Kidney capillary endothelial cell (primary cell): ENCODE results near the gene TSPAN32.

ENCODE experiments used
- DNase-seq: peaks from one replicate; pipeline ENCODE4 v3.0.0-alpha.2; 2018; ENCODE audit warnings: low spot score

TSPAN32 gene

DNA sequence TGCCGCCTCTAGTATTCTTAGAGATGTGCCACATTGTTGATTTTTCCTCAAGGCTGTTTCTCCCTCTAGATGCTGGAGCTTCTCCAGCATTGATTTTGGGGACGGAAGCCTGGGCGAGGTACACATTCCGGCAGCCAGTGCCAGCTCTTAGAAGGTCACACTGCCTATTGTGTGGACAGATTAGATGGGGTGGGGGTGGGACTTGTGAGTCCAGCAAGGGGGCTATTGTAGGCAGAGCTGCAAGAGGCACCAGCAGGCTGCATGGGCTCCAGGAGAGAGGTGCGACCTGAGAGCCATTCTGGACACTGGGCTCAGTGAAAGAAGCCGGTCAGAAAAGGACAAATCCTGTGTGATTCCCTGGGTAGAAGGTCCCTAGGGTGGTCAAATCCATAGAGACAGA, 12.5 kb upstream of the TSPAN32 start:
- no peak for DNase-seq

DNA sequence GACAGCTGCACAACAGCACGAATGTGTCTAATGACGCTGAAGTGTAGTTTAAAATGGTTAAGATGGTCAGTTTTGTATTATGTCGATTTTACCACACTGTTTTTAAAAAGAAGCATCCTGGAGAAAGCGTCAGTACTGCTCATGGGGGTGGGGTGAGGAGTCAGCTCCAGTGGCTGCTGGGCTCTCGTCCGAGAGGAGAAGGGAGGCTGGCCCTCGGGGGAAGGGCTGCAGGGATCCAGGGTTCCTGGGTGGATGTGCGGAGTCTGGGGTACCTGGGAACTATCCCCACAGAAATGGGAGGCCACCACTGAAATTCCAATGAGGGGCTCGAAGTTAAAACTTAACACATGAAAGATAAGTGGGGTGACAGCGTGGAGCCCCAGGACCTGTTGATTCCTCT, 12.0 kb upstream of the TSPAN32 start:
- no peak for DNase-seq

DNA sequence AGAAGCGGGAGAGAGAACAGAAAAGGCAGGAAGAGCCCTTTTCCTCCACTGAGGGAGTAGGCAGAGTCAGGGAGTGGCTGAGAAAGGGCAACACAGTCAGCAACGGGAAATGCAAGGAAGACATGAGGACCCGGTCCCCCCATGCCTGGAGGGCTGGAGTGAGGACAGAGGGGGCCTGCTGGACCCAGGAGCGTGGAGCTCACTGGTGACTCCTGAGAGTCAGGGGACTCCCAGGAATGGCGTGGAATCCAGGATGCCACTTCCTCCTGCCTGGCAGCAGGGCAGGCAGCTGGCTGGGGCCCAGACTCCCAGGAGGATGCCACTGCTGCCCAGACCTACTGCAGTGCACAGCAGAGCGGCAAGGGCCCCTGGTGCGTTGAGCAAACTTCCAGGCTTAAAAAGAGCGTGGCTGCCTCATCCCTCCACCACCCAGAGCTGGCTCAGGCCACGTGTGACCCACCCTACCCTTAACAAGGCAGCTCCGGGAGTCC, 11.4 kb upstream of the TSPAN32 start:
- DNase-seq: no peak

DNA sequence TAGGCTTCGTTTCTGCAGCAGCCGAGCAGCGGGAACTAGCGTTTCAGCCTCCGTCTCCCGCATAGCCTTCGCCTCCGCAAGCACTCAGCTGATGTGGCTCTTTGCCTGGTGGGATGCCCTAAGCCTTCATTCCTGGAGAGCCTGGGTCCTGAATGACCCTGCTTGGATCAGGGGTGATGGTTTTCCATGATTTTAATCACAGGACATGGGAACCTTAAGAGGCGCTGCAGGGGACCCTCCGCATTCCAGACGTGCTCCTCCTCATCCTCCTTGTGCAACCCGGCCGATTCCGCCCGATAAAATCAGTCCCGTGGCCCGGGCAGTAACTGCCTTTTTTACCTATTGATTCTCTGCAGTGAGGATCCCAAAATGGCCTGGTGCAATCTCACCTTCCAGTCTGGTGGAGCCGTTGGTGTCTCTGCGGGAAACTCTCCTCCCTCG, 8.3 kb upstream of the TSPAN32 start:
- DNase-seq: no peak

DNA sequence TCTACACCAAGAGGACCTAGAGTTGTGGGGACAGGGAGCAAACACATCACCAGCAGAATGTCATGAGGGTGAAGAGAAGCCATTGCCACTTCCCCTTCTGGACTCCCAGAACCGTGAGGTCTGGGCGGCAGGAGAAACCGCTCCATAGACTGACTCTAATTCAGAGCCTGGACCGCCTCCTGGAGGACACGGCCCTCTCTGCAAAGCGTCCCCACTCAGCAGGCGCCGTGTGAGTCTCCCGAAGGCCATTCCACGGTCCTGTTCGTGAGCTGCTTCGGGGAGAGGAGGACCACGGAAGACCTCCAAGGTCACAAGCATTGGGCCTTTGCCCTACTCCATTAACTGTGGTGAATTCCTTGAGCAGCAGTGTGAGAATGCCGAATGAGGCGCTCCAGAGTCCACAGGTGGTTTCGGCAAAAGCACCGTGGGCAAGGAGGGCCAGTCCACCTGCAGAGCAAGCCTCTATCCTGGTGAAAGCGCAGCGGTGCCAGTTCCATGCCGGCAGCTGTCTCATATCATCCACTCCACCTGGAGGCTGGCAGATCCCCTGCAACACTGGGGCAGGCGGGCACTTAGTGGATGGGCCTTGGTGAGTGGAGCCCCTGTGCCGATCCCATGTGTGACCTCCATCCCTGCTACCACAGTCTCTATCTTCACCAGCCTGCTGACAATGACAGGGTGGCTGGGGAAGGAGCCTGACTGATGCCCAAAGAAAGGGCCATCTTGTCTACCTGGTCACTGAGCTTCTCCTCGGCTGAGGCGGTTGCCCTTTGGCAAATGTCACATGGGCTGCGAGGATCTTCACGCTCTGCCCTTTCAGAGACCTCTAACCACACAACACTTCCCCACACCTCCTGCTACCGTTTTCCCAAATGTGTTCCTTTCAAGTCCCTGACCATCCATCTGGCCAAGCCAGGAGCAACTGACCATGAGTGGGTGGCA, 7.6 kb upstream of the TSPAN32 start:
- no peak for DNase-seq

DNA sequence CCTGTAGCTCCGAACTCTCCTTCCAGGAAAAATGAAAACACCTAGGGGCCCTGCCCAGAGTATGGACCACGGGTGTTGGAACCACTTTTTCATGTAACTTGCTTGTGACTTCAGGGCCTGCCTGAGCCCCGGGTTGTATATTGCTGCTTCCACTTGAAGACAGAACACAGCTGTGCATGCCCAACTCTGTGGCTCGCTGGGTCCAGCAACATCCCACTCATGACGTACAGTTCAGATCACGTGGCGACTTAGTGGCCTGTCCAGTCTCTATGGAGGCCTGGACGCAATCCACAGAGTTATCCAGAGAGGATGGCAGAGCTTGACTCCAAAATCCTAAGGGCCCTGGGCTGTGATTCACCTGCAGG, 6.9 kb upstream of the TSPAN32 start:
- DNase-seq: no peak

DNA sequence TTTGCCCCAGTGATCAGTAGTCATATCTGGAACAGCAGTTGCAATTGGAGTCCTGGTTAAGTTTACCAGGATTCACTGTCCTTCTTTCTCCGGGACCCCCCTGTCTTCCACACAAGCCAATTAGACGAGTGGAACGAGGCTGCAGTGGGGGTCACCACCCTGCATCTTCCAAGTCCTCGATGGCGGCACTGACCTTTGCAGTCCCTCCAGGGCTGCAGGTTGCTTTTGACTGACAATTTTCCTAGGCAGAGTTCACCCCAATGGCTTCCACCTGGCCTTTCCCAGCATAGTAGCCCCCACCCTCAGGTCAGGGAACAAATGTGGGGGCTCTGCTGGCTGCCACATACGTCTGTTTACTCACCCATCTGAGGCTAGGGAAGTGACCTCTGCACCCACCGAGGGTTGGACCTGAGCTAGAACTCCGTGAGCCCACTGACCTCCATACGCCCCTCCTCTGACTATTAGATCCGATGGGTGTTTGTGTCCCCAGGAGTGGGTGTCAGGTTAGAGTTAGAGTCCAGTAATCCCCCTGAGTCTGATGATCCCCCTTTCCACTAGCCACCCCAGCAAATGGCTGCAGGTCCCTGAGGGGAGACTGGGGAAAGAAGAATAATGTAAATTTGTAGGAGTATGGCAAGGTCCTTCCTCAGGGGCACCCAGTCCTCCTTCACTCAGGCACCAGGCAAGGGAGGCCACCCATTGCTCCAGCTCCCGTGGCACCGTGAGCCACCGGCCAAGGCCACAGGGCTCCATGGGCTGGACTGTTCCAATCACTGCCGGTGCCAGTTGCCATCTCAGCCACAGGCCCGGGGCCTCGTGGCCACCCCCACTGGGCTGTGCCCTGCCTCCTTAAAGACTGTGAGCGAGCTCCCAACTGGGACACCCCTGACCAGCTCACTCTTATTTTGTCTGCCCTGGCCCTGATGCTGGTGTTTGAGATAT, 5.6 kb upstream of the TSPAN32 start:
- no peak for DNase-seq

DNA sequence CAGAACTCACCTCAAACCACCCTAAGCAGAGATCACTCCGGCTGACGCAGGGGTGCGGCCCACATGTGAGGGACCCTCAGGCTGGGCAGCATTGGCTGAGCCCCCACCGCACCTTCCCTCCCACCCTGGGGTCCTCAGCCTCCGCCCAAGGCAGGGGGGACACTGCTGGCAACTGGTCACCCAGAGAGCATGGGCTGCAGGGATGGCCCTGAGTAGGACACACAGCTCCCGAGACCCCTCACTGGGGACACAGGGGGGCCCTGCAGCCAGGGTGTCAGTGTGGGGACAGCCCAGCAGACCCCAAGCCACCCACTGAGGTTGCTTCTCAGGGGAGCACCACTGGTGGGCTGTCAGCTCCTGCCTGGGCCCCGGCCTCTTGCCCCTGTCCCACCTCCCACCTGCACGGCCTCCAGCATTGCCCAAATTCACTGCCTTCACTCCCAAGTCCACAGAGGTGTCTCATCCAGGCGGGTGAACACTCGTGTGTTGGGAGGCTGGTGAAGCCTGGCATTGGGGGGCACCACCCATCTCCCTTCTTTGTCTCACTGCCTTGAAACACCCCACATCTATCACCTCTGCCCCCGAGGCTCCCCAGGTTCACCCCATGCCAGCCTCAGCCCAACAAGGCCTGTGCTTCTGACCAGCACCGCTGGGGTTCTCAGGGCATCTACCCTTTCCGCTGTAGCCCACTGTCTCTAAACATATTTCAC, 4.7 kb upstream of the TSPAN32 start:
- DNase-seq: no peak

DNA sequence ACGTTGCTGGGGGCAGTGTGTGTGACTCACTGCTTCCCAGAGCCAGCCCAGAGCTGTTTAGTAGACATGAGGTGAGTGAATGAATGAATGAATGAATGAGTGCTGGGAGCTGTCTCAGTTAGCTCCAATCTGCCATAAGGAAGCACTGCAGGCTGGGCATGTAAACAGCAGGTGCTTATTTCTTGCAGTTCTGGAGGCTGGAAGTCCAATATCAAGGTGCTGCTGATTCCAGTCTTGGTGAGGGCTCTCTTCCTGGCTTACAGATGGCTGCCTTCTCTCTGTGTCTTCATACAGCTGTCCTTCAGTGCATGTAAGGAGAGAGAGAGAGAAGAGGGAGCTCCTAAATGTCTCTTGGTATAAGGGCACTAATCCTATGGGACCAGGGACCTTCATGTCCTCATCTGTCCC, 4.2 kb upstream of the TSPAN32 start:
- DNase-seq: no peak

DNA sequence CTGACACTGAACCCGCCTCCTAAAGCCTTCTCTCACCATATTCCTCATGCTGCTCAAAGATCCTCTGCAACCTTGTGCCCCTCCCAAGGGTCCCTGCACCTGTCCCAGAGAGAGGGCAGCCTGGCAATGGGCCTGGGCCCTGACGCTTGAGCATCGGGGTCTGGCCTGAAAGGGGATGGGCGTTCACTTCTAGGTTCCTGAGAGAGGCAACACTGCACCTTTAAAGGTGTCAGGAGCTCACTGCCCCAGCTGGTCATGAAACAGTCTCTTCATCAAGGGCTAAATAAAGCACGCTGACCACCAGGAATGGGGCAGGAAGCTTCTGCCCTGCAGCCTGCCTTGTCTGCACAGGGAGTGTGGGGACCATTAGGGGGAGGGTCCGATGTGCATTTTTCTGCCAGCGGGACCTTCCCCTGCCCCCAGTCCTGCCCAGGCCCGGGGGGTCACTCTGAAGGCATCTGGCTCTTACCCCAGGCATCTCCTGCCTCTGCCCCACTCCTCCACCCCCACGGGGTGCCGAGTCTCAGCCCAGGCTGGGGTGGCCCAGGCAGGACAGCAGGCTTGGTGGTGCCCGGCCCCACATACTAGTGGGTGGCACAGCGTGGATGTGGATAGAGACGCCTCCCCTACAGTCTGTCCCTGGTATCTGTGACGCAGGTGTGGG, 3.5 kb upstream of the TSPAN32 start:
- DNase-seq: no peak

DNA sequence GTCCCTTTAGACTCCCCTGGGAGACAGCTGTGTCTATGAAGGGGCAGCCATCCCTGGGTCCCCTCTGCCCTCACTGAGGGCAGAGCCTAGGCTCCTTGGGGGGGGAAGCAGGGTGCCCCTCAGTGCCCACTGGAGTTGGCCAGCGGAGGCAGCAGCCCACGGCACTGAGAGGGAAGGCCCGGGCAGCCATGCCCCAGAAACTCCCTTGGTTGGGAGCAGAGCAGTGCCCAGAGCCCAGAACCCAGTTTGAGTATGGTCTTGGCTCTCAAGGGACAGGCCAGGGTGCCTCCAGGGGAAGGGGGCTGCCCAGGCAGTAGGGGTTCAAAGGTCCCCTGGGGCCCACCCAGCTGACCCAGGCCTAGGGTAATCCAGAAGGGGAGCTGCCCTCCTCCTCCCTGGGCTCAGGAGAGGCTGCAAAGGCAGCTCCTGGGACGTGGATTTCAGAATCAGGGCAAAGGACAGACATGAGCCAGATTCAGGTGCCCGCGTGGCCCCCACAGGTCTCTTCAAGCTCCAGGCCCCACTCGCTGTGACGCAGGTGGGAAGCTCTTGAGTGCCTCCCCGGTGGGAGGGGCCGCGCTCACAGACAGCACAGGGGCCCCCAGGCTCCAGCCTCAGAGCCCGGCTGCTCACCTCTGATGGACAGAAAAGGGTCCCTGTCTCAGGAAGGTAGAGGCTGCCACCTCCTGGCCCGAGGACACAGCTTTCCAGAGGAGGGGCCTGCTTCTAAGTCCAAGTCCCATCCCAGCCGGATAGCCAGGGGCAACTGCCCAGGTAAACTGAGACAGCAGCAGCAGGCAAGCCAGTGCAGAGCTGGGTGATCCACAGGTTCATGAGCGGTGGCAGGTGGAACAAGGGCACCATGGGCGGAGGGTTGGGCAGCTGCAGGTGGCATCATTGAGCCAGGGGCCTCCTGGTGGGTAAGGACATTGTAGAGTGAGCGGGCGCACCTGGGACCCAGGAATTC, 2.7 kb upstream of the TSPAN32 start:
- no peak for DNase-seq

DNA sequence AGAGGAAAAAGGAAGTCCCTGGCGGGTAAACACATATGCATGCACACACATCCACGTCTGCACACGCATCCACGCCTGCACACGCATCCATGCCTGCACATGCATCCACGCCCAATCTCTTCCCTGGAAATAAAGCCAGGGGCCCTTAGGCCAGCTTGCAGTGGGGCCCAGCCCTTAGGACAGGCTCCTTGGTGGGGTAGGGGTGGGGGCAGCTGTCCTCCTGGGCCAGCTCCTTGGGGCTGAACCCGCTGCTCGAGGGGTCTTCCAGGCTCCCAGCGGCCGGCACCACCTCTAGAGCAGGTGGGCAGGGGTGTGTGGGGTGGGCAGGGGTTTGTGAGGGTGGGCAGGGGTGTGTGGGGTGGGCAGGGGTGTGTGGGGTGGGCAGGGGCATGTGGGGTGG, 2.0 kb upstream of the TSPAN32 start:
- DNase-seq: no peak

DNA sequence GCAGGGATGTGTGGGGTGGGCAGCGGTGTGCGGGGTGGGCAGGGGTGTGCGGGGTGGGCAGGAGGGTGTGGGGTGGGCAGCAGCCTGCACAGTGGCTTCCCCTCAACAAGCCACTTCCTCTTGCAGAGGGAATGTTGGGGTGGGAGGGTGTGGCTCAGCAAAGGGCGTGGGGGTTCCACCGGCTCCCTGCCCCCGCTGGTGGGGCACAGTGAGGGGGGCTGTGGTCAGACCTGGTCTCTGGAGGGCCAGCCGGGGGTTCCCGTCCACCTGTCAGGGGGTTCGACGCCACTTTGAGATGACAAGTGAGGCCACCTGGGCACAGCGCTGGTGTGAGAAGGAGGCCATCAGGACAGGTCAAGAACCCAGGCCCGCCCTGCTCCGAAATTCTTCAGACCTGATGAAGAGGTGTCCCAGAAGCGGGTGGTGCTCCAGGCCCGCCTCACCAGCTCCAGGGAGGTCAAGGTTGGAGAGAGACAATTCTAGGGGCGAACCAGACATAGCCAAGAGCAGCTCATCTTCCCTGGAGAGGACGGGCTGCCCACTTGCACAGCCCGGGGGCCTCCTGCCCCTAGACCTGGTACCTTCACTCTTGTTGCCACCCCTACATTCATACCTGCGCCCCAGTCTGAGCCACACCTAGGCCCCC, 1.4 kb upstream of the TSPAN32 start:
- DNase-seq: no peak

DNA sequence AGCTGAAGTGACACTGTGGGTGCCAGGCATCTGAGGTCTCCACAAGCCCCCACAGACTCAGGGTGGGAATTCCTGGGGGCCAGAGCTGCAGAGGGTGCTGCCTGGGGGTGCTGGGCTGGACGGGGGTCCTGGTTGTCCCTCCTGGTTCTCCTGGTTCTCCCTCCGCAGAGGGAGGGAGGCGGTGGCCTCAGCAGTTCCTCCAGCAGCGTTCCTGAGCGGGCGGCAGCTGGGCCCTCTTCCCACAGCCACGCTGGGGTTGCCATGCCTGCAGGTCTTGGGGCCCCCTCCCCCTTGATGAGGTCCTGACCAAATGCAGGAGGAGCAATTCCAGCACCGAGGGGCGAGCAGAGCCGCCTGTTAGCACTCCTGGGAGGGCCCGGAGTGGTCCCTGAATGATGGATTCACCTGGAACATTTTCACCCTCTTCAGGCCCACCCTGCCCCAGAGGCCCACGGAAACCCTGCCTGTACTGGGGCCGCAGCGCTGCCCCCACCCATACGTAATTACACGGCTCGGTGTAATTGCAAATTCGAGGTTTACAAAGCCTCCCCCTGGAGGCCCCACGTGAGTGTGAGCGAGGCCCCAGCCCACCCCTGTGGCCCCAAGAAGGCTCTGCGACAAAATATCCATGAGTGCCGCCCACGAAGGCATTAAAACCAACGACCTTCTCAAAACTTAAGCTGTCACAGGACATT, 730 bp upstream of the TSPAN32 start:
- no peak for DNase-seq

DNA sequence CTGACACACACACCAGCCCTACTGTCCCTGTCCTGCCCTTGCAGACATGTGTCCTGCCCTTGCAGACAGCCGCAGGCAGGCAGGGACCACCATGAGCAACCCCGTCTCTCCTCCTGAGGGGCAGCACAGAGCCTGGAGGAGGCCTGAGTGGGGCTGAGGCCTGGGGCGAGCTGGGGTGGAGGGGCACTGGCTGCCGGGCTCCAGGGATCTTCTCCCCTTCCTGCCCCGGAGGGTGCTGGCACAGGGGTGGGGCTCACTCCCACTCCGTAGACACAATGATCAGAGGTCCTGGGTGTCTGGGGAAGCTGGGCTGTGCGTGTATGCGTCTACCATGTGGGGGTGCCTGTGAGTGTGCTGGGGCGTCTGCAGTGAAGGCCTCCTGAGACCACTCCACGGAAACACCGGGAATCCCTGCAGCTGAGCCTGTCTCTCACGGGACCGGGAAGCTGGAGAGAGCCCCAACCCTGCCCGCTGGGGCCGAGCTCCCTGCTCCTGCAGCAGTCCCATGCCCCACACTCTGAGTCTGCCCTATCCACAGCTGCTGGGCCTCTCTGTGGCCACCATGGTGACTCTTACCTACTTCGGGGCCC, 588 bp downstream of the TSPAN32 start:
- DNase-seq: no peak

DNA sequence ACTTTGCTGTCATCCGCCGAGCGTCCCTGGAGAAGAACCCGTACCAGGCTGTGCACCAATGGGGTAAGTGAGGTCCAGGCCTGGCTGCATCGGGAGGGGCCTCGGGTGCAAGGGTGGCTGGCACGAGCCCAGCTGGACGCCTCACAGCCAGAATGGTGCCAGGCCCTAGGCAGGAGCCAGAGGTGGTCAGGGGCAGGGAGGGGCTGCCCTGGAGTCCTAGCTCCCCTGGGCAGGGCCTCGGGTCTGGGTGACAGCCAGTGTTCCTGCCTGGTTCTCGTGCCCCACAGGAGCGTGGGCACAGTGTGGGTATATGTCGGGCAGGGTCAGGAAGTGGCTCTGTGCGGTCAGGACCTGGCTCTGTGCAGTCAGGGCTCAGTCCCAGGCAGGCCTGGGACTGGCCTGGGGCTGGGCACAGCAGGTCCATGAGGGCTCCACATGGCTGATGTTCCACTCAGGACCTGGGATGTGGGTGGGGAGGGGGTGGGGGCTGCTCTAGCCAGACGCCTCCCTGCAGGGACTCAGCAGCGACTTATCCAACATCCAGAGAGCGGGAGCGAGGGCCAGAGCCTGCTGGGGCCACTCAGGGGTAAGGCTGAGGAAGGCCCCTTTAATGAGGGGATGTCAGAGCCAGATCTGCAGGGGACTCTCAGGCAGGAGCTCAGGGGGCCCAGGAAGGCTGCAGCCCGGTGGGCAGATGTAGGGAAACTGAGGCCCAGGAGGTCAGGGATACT, 1.2 kb downstream of the TSPAN32 start:
- DNase-seq: no peak

DNA sequence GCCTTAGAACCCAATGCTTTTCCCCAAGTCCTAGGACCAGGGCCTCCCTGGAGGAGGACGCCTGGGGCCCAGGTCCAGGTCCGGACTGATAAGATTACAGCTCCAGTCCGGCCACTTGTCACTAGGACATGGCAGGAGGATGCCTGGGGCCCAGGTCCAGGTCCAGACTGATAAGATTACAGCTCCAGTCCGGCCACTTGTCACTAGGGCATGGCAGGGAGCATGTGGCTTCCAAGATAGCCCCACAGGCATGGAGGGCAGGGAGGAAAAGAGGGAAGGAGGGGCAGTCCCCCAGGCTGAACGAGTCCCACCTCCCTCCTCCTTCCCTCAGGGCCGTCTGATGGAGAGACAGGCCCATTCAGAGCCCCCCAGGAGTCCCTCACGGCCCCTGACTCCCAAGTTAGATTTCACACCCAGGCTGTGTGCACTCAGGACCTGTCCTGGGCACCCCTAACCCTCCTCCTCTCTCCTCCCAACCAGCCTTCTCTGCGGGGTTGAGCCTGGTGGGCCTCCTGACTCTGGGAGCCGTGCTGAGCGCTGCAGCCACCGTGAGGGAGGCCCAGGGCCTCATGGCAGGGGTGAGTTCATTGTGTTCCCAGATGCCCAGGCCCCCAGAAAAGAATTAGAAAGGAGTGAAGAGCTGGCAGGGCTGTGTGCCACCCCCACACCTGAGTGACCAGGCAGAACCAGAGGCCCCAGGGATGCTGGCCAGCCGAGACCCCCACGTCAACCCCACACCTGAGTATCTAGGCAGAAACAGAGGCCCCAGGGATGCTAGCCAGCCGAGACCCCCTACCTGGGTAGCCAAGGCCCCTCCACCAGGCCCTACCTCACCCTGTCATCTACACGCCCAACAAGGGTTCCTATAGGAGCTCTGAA, 2.1 kb downstream of the TSPAN32 start:
- no peak for DNase-seq
